ENCODE results near the gene SCAANT1. TPM values are rescaled to one million over a fixed set of nuclear protein-coding genes. Genes with fewer than 3 reads are reported as not detected.

SCAANT1 gene
- total RNA-seq, 1 experiment from 2014 or later, result not detected

DNA sequence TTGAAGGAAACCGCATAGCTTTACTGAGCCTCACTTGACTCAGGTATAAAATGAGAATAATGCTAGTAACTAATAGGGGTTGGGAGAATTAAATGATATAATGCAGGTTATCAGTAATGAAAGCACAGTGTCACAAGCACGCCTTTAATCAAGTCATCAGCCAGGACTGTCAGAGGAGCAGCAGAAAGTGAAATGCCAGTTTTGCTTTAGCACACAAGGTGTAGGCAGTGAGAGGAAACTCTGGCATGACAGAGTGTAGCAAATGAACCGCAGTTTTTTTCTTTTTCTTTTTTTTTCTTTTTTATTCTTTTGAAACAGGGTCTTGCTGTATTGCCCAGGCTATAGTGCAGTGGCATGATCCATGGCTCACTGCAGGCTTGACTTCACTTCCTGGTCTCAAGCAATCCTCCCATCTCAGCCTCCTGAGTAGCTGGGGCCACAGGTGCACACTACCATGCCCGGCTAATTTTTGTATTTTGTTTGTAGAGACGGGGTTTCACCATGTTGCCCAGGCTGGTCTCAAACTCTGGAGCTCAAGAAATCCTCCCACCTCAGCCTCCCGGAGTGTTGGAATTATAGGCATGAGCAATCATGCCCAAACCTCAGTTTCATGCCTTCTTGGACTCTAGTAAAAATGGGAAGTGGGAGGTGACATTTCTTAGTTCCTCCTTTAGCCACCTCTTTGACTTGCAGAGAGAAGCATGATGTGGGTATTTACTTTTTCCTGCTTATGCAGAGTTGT, 9.7 kb upstream of the SCAANT1 start:
- H4K5ac ChIP-seq (ENCODE audit: insufficient read length, low read depth, low read length), result no peak overlapping the region
- Mint-ChIP-seq H3K4me3 (no peak overlapping the region), H3K9me3 (peaks cover 17 to 18% of the 10 kb centered on the region in 2 experiments), H3K4me1 (peaks cover 0 to 6% of the 10 kb centered on the region in 2 experiments; a peak in 2 of 4 replicates), H3K36me3 (ENCODE audit: insufficient read depth in 1 of 3, low read depth in 3 of 3) (peaks cover 41 to 64% (median 60%) of the 10 kb centered on the region in 3 experiments), H3K27me3 (ENCODE audit: low read depth) (no peaks in the 10 kb centered on the region), H3K27ac (no peak overlapping the region)
- H2BK5ac ChIP-seq (ENCODE audit: insufficient read length, low read length), result no peak overlapping the region
- no peak overlapping the region for H4K8ac ChIP-seq (replicated peaks; ENCODE audit: insufficient read length, low read depth, low read length)
- H3K9ac ChIP-seq (ENCODE audit: extremely low read depth, insufficient read length, low read length), result no peak overlapping the region
- H3K23me2 ChIP-seq (ENCODE audit: insufficient read length, low read depth, low read length, poor library complexity, severe bottlenecking), result no peaks in the 10 kb centered on the region
- H2BK120ac ChIP-seq (ENCODE audit: low read depth, low read length, poor library complexity, severe bottlenecking), result no peak overlapping the region
- H3K4me2 ChIP-seq (ENCODE audit: insufficient read depth, insufficient read length, low read length), result no peak overlapping the region
- H3K4ac ChIP-seq (ENCODE audit: low read depth, low read length), result no peak overlapping the region
- H3K14ac ChIP-seq (ENCODE audit: insufficient read depth, low read length), result no peak overlapping the region
- H2BK20ac ChIP-seq (ENCODE audit: low read depth, low read length, poor library complexity, severe bottlenecking), result no peak overlapping the region
- TF ChIP-seq CTCF (conservative IDR thresholded peaks at IDR 0.05), result no peak
- no CpG with 5 or more reads among the region's 6 CpGs for WGBS (ENCODE audit: extremely low coverage, insufficient read length, low lambda C conversion rate)
- H3K27ac ChIP-seq (ENCODE audit: insufficient read length, low read depth, low read length), result no peak overlapping the region
- H2BK15ac ChIP-seq (ENCODE audit: low read depth, low read length), result no peak overlapping the region
- H3K18ac ChIP-seq (ENCODE audit: insufficient read length, low read depth, low read length), result no peak overlapping the region
- H2BK12ac ChIP-seq (ENCODE audit: insufficient read length, low read depth, low read length), result no peak overlapping the region
- H4K20me1 ChIP-seq (ENCODE audit: control insufficient read depth, insufficient read depth, insufficient read length), result no peaks in the 10 kb centered on the region
- no peaks in the 10 kb centered on the region for H3K4me1 ChIP-seq (ENCODE audit: insufficient read depth, low read length)
- H3T11ph ChIP-seq (ENCODE audit: low read length), result no peak overlapping the region
- H3K79me1 ChIP-seq (ENCODE audit: insufficient read depth, low read depth, low read length, poor library complexity, severe bottlenecking), result peaks cover 2% of the 10 kb centered on the region
- H3K56ac ChIP-seq (ENCODE audit: insufficient read length, low read depth, low read length), result no peak overlapping the region
- no peak for DNase-seq
- no peaks in the 10 kb centered on the region for H3K27me3 ChIP-seq (ENCODE audit: insufficient read depth, low read length)
- no peak overlapping the region for H2AFZ ChIP-seq (ENCODE audit: low read length)
- H3K9me3 ChIP-seq (ENCODE audit: control insufficient read depth, low read depth, low read length), result no peaks in the 10 kb centered on the region
- H3K23ac ChIP-seq (ENCODE audit: insufficient read length, low read depth, low read length), result no peak overlapping the region
- H2AK5ac ChIP-seq (ENCODE audit: insufficient read length, low read length), result no peak overlapping the region
- H4K91ac ChIP-seq (ENCODE audit: insufficient read length, low read depth, low read length), result no peak overlapping the region
- H3K79me2 ChIP-seq (ENCODE audit: insufficient read depth, low read length), result no peaks in the 10 kb centered on the region

Measured in H9 (cell line).